NCI-H2171 treated with DMSO at 0.1 percent for 48 hours (cell line): ENCODE results near the gene HOXD12.

Experiments used
- DNase-seq: peaks from one replicate; lab custom pipeline; 2025; lab: John Stamatoyannopoulos, UW

HOXD12 gene

GRCh38 chr2:176118601-176119339, 19.2 kb downstream of the HOXD12 start:
- DNase-seq, result no peak

- DNase-seq, result no peak
Observed at GRCh38 chr2:176120364-176121189, 21.0 kb downstream of the HOXD12 start.

GRCh38 chr2:176121190-176122051, 21.8 kb downstream of the HOXD12 start:
- DNase-seq, result no peak

GRCh38 chr2:176122052-176122682, 22.6 kb downstream of the HOXD12 start:
- DNase-seq, result no peak

GRCh38 chr2:176122683-176123410, 23.3 kb downstream of the HOXD12 start, which contains the start of gene HOXD9:
Gene HOXD9 (plus strand): TSS chr2:176122719. CDS start chr2:176122769, 50 bp downstream.
- no peak for DNase-seq

- DNase-seq, result no peak
Observed at GRCh38 chr2:176123411-176124109, 24.0 kb downstream of the HOXD12 start.

GRCh38 chr2:176124110-176124946, 24.7 kb downstream of the HOXD12 start:
- DNase-seq, result no peak

GRCh38 chr2:176124947-176125771, 25.6 kb downstream of the HOXD12 start:
- DNase-seq, result no peak

- no peak for DNase-seq
Observed at GRCh38 chr2:176125772-176126054, 26.1 kb downstream of the HOXD12 start.

GRCh38 chr2:176126929-176127773, 27.6 kb downstream of the HOXD12 start:
- peak; percentile 57 for DNase-seq

GRCh38 chr2:176127774-176128072, 28.1 kb downstream of the HOXD12 start:
- no peak for DNase-seq

- no peak for DNase-seq
Observed at GRCh38 chr2:176128172-176128981, 28.8 kb downstream of the HOXD12 start.

- peak; percentile 62 for DNase-seq
Observed at GRCh38 chr2:176128982-176129796, 29.6 kb downstream of the HOXD12 start, which contains the start of gene HOXD8. Gene HOXD8 (plus strand): TSS chr2:176129705. CDS start chr2:176130367, 662 bp downstream.

- DNase-seq, result no peak
Observed at GRCh38 chr2:176129813-176130146, 30.2 kb downstream of the HOXD12 start.

GRCh38 chr2:176130147-176130956, 30.8 kb downstream of the HOXD12 start:
- peak; percentile 65 for DNase-seq
